ENCODE measurements around the gene GRAMD2A. TPM values are rescaled to one million over a fixed set of nuclear protein-coding genes. Genes with fewer than 3 reads are reported as not detected.

GRAMD2A gene
- total and polyA plus RNA-seq, 2 experiments from 2014 or later: 0.70 to 2.8 TPM

GRCh38 chr15:72147418-72147817 is 50.2 kb downstream of the GRAMD2A start (continued):
- TF ChIP-seq, protein P1, sequence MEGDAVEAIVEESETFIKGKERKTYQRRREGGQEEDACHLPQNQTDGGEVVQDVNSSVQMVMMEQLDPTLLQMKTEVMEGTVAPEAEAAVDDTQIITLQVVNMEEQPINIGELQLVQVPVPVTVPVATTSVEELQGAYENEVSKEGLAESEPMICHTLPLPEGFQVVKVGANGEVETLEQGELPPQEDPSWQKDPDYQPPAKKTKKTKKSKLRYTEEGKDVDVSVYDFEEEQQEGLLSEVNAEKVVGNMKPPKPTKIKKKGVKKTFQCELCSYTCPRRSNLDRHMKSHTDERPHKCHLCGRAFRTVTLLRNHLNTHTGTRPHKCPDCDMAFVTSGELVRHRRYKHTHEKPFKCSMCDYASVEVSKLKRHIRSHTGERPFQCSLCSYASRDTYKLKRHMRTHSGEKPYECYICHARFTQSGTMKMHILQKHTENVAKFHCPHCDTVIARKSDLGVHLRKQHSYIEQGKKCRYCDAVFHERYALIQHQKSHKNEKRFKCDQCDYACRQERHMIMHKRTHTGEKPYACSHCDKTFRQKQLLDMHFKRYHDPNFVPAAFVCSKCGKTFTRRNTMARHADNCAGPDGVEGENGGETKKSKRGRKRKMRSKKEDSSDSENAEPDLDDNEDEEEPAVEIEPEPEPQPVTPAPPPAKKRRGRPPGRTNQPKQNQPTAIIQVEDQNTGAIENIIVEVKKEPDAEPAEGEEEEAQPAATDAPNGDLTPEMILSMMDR (conservative IDR thresholded peaks at IDR 0.05; ENCODE audit: low read depth in 2 of 2): no peak
- TF ChIP-seq ZNF331 (CRISPR knock-in tag; IDR thresholded peaks at IDR 0.05; ENCODE audit: low read depth) (no peak), JUNB (IDR thresholded peaks at IDR 0.05; ENCODE audit: unreplicated experiment) (no peak), POLR2AphosphoS5 (IDR thresholded peaks at IDR 0.05; ENCODE audit: low read depth) (no peak), STAT1 (IDR thresholded peaks at IDR 0.05; ENCODE audit: unreplicated experiment) (no peak)

DNA sequence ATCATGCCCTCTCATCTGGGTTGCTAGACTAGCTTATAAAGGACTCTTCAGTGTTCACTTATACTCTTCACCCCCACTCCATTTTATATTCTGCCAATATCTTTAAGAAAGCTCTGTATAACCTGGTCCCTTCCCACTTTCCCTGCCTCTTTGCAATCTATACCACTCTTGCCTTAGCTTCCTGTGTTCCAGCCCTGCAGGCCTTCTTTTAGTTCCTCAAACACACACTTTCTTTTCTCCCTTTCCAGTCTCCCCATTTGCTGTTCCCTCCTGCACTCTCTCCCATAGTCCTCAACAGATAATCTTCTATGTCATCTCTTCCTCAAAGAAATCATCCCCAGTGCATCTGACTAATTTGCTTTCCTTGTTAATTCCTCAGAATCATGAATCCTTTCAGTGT is 50.7 kb downstream of the GRAMD2A start:
- no peaks in the 10 kb centered on the region for H3K4me1 ChIP-seq (ENCODE audit: insufficient read depth)
- Mint-ChIP-seq H3K27me3 (ENCODE audit: insufficient read depth, low read depth, poor library complexity) (peaks cover 6% of the 10 kb centered on the region), H3K36me3 (ENCODE audit: low read depth) (no peaks in the 10 kb centered on the region), H3K4me1 (no peaks in the 10 kb centered on the region), H3K4me3 (no peak overlapping the region), H3K9me3 (no peaks in the 10 kb centered on the region), H3K27ac (no peak overlapping the region)
- H3K27me3 ChIP-seq (ENCODE audit: insufficient read depth): no peaks in the 10 kb centered on the region
- H3K4me3 ChIP-seq: no peak overlapping the region
- H3K36me3 ChIP-seq (ENCODE audit: insufficient read depth): no peaks in the 10 kb centered on the region
- DNase-seq (ENCODE audit: low spot score) (no peak), ATAC-seq (no peak)
- no peak for TF ChIP-seq ETS1 (IDR thresholded peaks at IDR 0.05)
- TF ChIP-seq POLR2AphosphoS5 (IDR thresholded peaks at IDR 0.05; ENCODE audit: low read depth): no peak
- H4K20me1 ChIP-seq (replicated peaks; ENCODE audit: insufficient read depth): no peaks in the 10 kb centered on the region
- H3K79me2 ChIP-seq (replicated peaks; ENCODE audit: insufficient read depth): no peaks in the 10 kb centered on the region
- H2AFZ ChIP-seq: no peak overlapping the region
- H3K9me2 ChIP-seq (ENCODE audit: insufficient read depth): no peaks in the 10 kb centered on the region
- no peak overlapping the region for H3K4me2 ChIP-seq
- no peaks in the 10 kb centered on the region for H3F3A ChIP-seq (replicated peaks; ENCODE audit: low read depth)
- no peak overlapping the region for H3K27ac ChIP-seq (ENCODE audit: low read depth)

GRCh38 chr15:72146221-72146620 is 51.4 kb downstream of the GRAMD2A start:
- H3K27me3 ChIP-seq (ENCODE audit: insufficient read depth): no peaks in the 10 kb centered on the region
- no peak overlapping the region for H2AFZ ChIP-seq
- no peak overlapping the region for H3K4me3 ChIP-seq
- H3F3A ChIP-seq (replicated peaks; ENCODE audit: low read depth): no peaks in the 10 kb centered on the region
- H3K36me3 ChIP-seq (ENCODE audit: insufficient read depth): no peaks in the 10 kb centered on the region
- no peaks in the 10 kb centered on the region for H3K79me2 ChIP-seq (replicated peaks; ENCODE audit: insufficient read depth)
- no peaks in the 10 kb centered on the region for H3K4me1 ChIP-seq (ENCODE audit: insufficient read depth)
- H3K9me2 ChIP-seq (ENCODE audit: insufficient read depth): no peaks in the 10 kb centered on the region
- H3K4me2 ChIP-seq: no peak overlapping the region
- Mint-ChIP-seq H3K36me3 (ENCODE audit: low read depth) (no peaks in the 10 kb centered on the region), H3K9me3 (no peaks in the 10 kb centered on the region), H3K4me1 (no peaks in the 10 kb centered on the region), H3K27me3 (ENCODE audit: insufficient read depth, low read depth, poor library complexity) (peaks cover 6% of the 10 kb centered on the region), H3K4me3 (no peak overlapping the region), H3K27ac (no peak overlapping the region)
- H3K27ac ChIP-seq (ENCODE audit: low read depth): no peak overlapping the region
- ATAC-seq (no peak), DNase-seq (ENCODE audit: low spot score) (no peak)
- H4K20me1 ChIP-seq (replicated peaks; ENCODE audit: insufficient read depth): no peaks in the 10 kb centered on the region
- TF ChIP-seq, protein P1 (conservative IDR thresholded peaks at IDR 0.05; ENCODE audit: low read depth in 2 of 2): no peak
- TF ChIP-seq, protein P2, sequence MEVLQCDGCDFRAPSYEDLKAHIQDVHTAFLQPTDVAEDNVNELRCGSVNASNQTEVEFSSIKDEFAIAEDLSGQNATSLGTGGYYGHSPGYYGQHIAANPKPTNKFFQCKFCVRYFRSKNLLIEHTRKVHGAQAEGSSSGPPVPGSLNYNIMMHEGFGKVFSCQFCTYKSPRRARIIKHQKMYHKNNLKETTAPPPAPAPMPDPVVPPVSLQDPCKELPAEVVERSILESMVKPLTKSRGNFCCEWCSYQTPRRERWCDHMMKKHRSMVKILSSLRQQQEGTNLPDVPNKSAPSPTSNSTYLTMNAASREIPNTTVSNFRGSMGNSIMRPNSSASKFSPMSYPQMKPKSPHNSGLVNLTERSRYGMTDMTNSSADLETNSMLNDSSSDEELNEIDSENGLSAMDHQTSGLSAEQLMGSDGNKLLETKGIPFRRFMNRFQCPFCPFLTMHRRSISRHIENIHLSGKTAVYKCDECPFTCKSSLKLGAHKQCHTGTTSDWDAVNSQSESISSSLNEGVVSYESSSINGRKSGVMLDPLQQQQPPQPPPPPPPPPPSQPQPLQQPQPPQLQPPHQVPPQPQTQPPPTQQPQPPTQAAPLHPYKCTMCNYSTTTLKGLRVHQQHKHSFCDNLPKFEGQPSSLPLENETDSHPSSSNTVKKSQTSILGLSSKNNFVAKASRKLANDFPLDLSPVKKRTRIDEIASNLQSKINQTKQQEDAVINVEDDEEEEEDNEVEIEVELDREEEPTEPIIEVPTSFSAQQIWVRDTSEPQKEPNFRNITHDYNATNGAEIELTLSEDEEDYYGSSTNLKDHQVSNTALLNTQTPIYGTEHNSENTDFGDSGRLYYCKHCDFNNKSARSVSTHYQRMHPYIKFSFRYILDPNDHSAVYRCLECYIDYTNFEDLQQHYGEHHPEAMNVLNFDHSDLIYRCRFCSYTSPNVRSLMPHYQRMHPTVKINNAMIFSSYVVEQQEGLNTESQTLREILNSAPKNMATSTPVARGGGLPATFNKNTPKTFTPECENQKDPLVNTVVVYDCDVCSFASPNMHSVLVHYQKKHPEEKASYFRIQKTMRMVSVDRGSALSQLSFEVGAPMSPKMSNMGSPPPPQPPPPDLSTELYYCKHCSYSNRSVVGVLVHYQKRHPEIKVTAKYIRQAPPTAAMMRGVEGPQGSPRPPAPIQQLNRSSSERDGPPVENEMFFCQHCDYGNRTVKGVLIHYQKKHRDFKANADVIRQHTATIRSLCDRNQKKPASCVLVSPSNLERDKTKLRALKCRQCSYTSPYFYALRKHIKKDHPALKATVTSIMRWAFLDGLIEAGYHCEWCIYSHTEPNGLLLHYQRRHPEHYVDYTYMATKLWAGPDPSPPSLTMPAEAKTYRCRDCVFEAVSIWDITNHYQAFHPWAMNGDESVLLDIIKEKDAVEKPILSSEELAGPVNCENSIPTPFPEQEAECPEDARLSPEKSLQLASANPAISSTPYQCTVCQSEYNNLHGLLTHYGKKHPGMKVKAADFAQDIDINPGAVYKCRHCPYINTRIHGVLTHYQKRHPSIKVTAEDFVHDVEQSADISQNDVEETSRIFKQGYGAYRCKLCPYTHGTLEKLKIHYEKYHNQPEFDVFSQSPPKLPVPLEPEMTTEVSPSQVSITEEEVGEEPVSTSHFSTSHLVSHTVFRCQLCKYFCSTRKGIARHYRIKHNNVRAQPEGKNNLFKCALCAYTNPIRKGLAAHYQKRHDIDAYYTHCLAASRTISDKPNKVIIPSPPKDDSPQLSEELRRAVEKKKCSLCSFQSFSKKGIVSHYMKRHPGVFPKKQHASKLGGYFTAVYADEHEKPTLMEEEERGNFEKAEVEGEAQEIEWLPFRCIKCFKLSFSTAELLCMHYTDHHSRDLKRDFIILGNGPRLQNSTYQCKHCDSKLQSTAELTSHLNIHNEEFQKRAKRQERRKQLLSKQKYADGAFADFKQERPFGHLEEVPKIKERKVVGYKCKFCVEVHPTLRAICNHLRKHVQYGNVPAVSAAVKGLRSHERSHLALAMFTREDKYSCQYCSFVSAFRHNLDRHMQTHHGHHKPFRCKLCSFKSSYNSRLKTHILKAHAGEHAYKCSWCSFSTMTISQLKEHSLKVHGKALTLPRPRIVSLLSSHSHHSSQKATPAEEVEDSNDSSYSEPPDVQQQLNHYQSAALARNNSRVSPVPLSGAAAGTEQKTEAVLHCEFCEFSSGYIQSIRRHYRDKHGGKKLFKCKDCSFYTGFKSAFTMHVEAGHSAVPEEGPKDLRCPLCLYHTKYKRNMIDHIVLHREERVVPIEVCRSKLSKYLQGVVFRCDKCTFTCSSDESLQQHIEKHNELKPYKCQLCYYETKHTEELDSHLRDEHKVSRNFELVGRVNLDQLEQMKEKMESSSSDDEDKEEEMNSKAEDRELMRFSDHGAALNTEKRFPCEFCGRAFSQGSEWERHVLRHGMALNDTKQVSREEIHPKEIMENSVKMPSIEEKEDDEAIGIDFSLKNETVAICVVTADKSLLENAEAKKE (CRISPR knock-in tag; IDR thresholded peaks at IDR 0.05): no peak
- no peak for TF ChIP-seq EZH2phosphoT487 (IDR thresholded peaks at IDR 0.05; ENCODE audit: unreplicated experiment)
- no peak for TF ChIP-seq ZNF114 (CRISPR knock-in tag; IDR thresholded peaks at IDR 0.05)
- no peak for TF ChIP-seq CREB1 (CRISPR knock-in tag; IDR thresholded peaks at IDR 0.05; ENCODE audit: low read depth)

Data from GM23338 (cell line).